ENCODE results near the gene TNFRSF13B.
A peak's percentile ranks its signal among the peaks of the same experiment; 100 is the strongest.
"Not testable (repeated sequence)": the region's sequence is repeated elsewhere in the genome, so short reads cannot be mapped to it uniquely, and the experiment has no call there.

The TNFRSF13B gene

GRCh38 chr17:17004997-17005614, 33.2 kb upstream of the TNFRSF13B start:
- DNase-seq (ENCODE audit: low read depth) = not testable (repeated sequence)

- DNase-seq (ENCODE audit: low read depth) = no peak
Observed at GRCh38 chr17:17004251-17004996, 32.5 kb upstream of the TNFRSF13B start.

- not testable (repeated sequence) for DNase-seq (ENCODE audit: low read depth)
Observed at GRCh38 chr17:17002731-17003715, 31.1 kb upstream of the TNFRSF13B start.

GRCh38 chr17:17001874-17002520, 30.1 kb upstream of the TNFRSF13B start:
- DNase-seq (ENCODE audit: low read depth) = peak; percentile 68

- DNase-seq (ENCODE audit: low read depth) = no peak
Observed at GRCh38 chr17:17001076-17001777, 29.3 kb upstream of the TNFRSF13B start.

GRCh38 chr17:16999931-17000625, 28.2 kb upstream of the TNFRSF13B start:
- no peak for DNase-seq (ENCODE audit: low read depth)

GRCh38 chr17:16997514-16998429, 25.9 kb upstream of the TNFRSF13B start:
- DNase-seq (ENCODE audit: low read depth) = no peak

GRCh38 chr17:16996726-16997125, 24.8 kb upstream of the TNFRSF13B start:
- not testable (repeated sequence) for DNase-seq (ENCODE audit: low read depth)

- no peak for DNase-seq (ENCODE audit: low read depth)
Observed at GRCh38 chr17:16995930-16996329, 24.0 kb upstream of the TNFRSF13B start.

- DNase-seq (ENCODE audit: low read depth) = no peak
Observed at GRCh38 chr17:16994631-16995030, 22.7 kb upstream of the TNFRSF13B start.

GRCh38 chr17:16991349-16992009, 19.6 kb upstream of the TNFRSF13B start:
- peak; percentile 53 for DNase-seq (ENCODE audit: low read depth)

GRCh38 chr17:16989953-16990860, 18.3 kb upstream of the TNFRSF13B start:
- no peak for DNase-seq (ENCODE audit: low read depth)

- DNase-seq (ENCODE audit: low read depth) = no peak
Observed at GRCh38 chr17:16989230-16989952, 17.5 kb upstream of the TNFRSF13B start.

- DNase-seq (ENCODE audit: low read depth) = no peak
Observed at GRCh38 chr17:16988749-16989229, 16.9 kb upstream of the TNFRSF13B start.

- peak; percentile 52 for DNase-seq (ENCODE audit: low read depth)
Observed at GRCh38 chr17:16987830-16988601, 16.1 kb upstream of the TNFRSF13B start.
